ENCODE data around the gene BLOC1S3. TPM values are rescaled to one million over a fixed set of nuclear protein-coding genes. Genes with fewer than 3 reads are reported as not detected.
"Not testable (repeated sequence)": the region's sequence is repeated elsewhere in the genome, so short reads cannot be mapped to it uniquely, and the experiment has no call there.

Gene BLOC1S3
- total and polyA plus RNA-seq, 11 donors, result 2.0 to 8.1 (median 4.8) TPM

DNA sequence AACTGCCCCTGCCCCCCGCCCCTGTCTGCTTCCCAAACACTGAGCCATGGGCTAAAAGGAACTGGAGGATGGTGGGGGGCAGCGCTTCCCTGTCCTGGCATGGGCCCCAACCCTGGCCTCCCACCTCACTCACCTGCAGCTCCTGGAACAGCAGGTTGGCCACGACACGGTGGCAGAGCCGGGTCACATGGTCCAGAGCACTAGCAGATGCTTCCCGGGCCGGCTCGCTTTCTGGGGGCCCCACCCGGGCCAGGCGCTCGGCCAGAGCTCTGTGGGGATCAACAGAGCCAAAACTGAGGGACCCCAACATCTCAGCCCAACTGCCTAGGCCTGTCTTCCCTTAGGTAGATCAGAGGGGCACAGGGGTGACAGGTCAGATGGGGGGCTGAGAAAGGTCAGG, 46.1 kb downstream of the BLOC1S3 start:
- Histone ChIP-seq H3K27ac (no peak overlapping the region), H3K27me3 (no peaks in the 10 kb centered on the region), H3K36me3 (no peaks in the 10 kb centered on the region), H3K9me3 (no peaks in the 10 kb centered on the region), H3K4me1 (no peaks in the 10 kb centered on the region), H3K4me3 (no peak overlapping the region)
- DNase-seq (no peak), ATAC-seq (peak in 1 of 4 donors; percentile 13)
- WGBS, 4 donors, result 62 to 93% (median 83%) methylated on average over 3 to 11 of the region's 11 CpGs
- intact Hi-C loops (cut with DNase I), result no loop called here
- no peak for TF ChIP-seq POLR2A (IDR thresholded peaks at IDR 0.05)
- no peak for TF ChIP-seq CTCF (IDR thresholded peaks at IDR 0.05)

DNA sequence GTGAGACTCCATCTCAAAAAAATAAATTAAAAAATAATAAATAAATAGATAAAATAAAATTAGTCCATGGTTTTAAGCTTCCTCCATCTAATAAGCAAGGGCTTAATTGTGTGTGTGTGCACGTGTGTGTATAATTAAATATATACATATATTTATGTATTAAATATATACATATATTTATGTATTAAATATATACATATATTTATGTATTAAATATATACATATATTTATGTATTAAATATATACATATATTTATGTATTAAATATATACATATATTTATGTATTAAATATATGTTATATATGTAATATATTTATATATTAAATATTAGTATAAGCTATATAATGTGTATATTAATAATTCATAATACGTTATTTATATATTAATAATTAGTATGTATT, 50.5 kb downstream of the BLOC1S3 start:
- ATAC-seq; H3K4me3 ChIP-seq; intact Hi-C loops (cut with DNase I); H3K4me1 ChIP-seq; H3K9me3 ChIP-seq; DNase-seq; H3K36me3 ChIP-seq; H3K27ac ChIP-seq: not testable (repeated sequence)
- peaks cover 0 to 11% (median 0%) of the 10 kb centered on the region in 9 donors for H3K27me3 ChIP-seq
- WGBS, 4 donors, result 86 to 89% (median 87%) methylated on average over 2 of the region's 2 CpGs

Other genes with a start within 250 kb of the BLOC1S3 start
- not detected for gene APOC4, start 236.5 kb upstream of the BLOC1S3 start, total RNA-seq
- gene APOC4, start 236.5 kb upstream of the BLOC1S3 start, polyA plus RNA-seq, result not detected
- 1 to 10 TPM in 2 of 9 donors, under 1 TPM in 1, not detected in 6; 0.70 to 1.6 (median 1.3) TPM for gene APOC2, start 232.7 kb upstream of the BLOC1S3 start, total RNA-seq
- gene APOC2, start 232.7 kb upstream of the BLOC1S3 start, polyA plus RNA-seq, result under 1 TPM in 1 of 2 donors, not detected in 1; 0.19 TPM
- 100 to 1,000 TPM in 3 of 9 donors, 10 to 100 TPM in 6; 89.2 to 118 (median 96.0) TPM for gene CLPTM1, start 223.4 kb upstream of the BLOC1S3 start, total RNA-seq
- 100 to 1,000 TPM in 1 of 2 donors, 10 to 100 TPM in 1; 90.9 to 120 TPM for gene CLPTM1, start 223.4 kb upstream of the BLOC1S3 start, polyA plus RNA-seq
- 10 to 100 TPM in 2 of 9 donors, 1 to 10 TPM in 7; 2.8 to 23.2 (median 6.7) TPM for gene RELB, start 177.3 kb upstream of the BLOC1S3 start, total RNA-seq
- gene RELB, start 177.3 kb upstream of the BLOC1S3 start, polyA plus RNA-seq, result 10 to 100 TPM in 1 of 2 donors, 1 to 10 TPM in 1; 1.6 to 15.0 TPM
- 10 to 100 TPM; 26.0 to 68.2 (median 32.4) TPM for gene CLASRP, start 139.7 kb upstream of the BLOC1S3 start, total RNA-seq
- 10 to 100 TPM; 25.8 to 47.5 TPM for gene CLASRP, start 139.7 kb upstream of the BLOC1S3 start, polyA plus RNA-seq
- gene ZNF296, start 102.3 kb upstream of the BLOC1S3 start, total RNA-seq, result 1 to 10 TPM in 1 of 9 donors, under 1 TPM in 6, not detected in 2; 0.16 to 1.2 (median 0.36) TPM
- under 1 TPM; 0.19 to 0.46 TPM for gene ZNF296, start 102.3 kb upstream of the BLOC1S3 start, polyA plus RNA-seq
- gene GEMIN7, start 99.5 kb upstream of the BLOC1S3 start, total RNA-seq, result 10 to 100 TPM; 11.4 to 22.0 (median 17.0) TPM
- 10 to 100 TPM; 25.0 to 40.8 TPM for gene GEMIN7, start 99.5 kb upstream of the BLOC1S3 start, polyA plus RNA-seq
- gene PPP1R37, start 85.6 kb upstream of the BLOC1S3 start, total RNA-seq, result 10 to 100 TPM; 16.0 to 33.7 (median 17.1) TPM
- 10 to 100 TPM; 24.0 to 27.9 TPM for gene PPP1R37, start 85.6 kb upstream of the BLOC1S3 start, polyA plus RNA-seq
- under 1 TPM in 3 of 9 donors, not detected in 6; 0.09 to 0.28 (median 0.09) TPM for gene NKPD1, start 17.8 kb upstream of the BLOC1S3 start, total RNA-seq
- gene NKPD1, start 17.8 kb upstream of the BLOC1S3 start, polyA plus RNA-seq, result under 1 TPM in 1 of 2 donors, not detected in 1; 0.18 TPM
- gene TRAPPC6A, start 547 bp upstream of the BLOC1S3 start, total RNA-seq, result 10 to 100 TPM in 8 of 9 donors, 1 to 10 TPM in 1; 7.7 to 22.8 (median 18.6) TPM
- 10 to 100 TPM; 12.3 to 19.2 TPM for gene TRAPPC6A, start 547 bp upstream of the BLOC1S3 start, polyA plus RNA-seq
- 1 to 10 TPM in 4 of 9 donors, under 1 TPM in 5; 0.32 to 2.5 (median 0.85) TPM for gene EXOC3L2, start 66.6 kb downstream of the BLOC1S3 start, total RNA-seq
- gene EXOC3L2, start 66.6 kb downstream of the BLOC1S3 start, polyA plus RNA-seq, result 1 to 10 TPM in 1 of 2 donors, under 1 TPM in 1; 0.88 to 1.3 TPM
- gene MARK4, start 72.5 kb downstream of the BLOC1S3 start, total RNA-seq, result 10 to 100 TPM; 25.5 to 46.9 (median 32.8) TPM
- 10 to 100 TPM; 18.0 to 28.5 TPM for gene MARK4, start 72.5 kb downstream of the BLOC1S3 start, polyA plus RNA-seq
- gene CKM, start 144.1 kb downstream of the BLOC1S3 start, total RNA-seq, result over 10,000 TPM in 1 of 9 donors, 1,000 to 10,000 TPM in 8; 1,947 to 11,128 (median 3,786) TPM
- gene CKM, start 144.1 kb downstream of the BLOC1S3 start, polyA plus RNA-seq, result 1,000 to 10,000 TPM; 1,885 to 6,019 TPM
- under 1 TPM in 4 of 9 donors, not detected in 5; 0.12 to 0.69 (median 0.30) TPM for gene KLC3, start 162.0 kb downstream of the BLOC1S3 start, total RNA-seq
- gene KLC3, start 162.0 kb downstream of the BLOC1S3 start, polyA plus RNA-seq, result under 1 TPM in 1 of 2 donors, not detected in 1; 0.32 TPM
- gene ERCC2, start 191.8 kb downstream of the BLOC1S3 start, total RNA-seq, result 10 to 100 TPM in 8 of 9 donors, 1 to 10 TPM in 1; 9.8 to 24.1 (median 13.9) TPM
- gene ERCC2, start 191.8 kb downstream of the BLOC1S3 start, polyA plus RNA-seq, result 1 to 10 TPM; 5.8 to 8.4 TPM
- gene PPP1R13L, start 226.3 kb downstream of the BLOC1S3 start, total RNA-seq, result 100 to 1,000 TPM in 7 of 9 donors, 10 to 100 TPM in 2; 92.3 to 400 (median 139) TPM
- 100 to 1,000 TPM; 102 to 174 TPM for gene PPP1R13L, start 226.3 kb downstream of the BLOC1S3 start, polyA plus RNA-seq
- 10 to 100 TPM in 1 of 9 donors, 1 to 10 TPM in 8; 4.4 to 10.6 (median 6.9) TPM for gene POLR1G, start 227.9 kb downstream of the BLOC1S3 start, total RNA-seq
- gene POLR1G, start 227.9 kb downstream of the BLOC1S3 start, polyA plus RNA-seq, result 1 to 10 TPM; 6.7 to 8.5 TPM
- gene ERCC1, start 245.1 kb downstream of the BLOC1S3 start, total RNA-seq, result 100 to 1,000 TPM; 104 to 156 (median 121) TPM
- 100 to 1,000 TPM; 120 to 294 TPM for gene ERCC1, start 245.1 kb downstream of the BLOC1S3 start, polyA plus RNA-seq